ENCODE results near the gene OGFOD3.

DNA sequence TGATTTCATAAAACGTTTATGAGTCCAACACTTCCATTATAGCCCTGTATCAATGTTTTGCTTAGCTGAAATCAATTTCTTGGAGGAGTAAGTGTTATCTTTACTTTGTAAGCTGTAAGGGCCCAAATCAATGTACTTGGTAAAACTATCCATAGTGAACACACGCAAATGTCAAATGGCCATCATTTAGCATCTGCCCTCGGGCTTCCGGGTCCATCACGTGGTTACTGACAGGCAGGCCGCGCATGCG, 39.5 kb upstream of the OGFOD3 start:
- TF ChIP-seq CTCF (conservative IDR thresholded peaks at IDR 0.05; ENCODE audit: low read depth, low read length) (no peak), EZH2 (IDR thresholded peaks at IDR 0.05; ENCODE audit: borderline replicate concordance, low read depth, low read length, poor library complexity, severe bottlenecking) (no peak)

Measured in A673 (cell line).